GM18498 (cell line): ENCODE data around the gene ALG9.

Experiments used
- ATAC-seq: cut with Tn5 transposase; IDR thresholded peaks from one replicate; pipeline ENCODE4 v1.9.1; 2021; ENCODE audit warnings: mild to moderate bottlenecking, moderate library complexity; ENCODE audit not compliant: unreplicated experiment

ALG9 gene

GRCh38 chr11:111836721-111837120, 34.7 kb downstream of the ALG9 start:
- ATAC-seq: peak; percentile 81

DNA sequence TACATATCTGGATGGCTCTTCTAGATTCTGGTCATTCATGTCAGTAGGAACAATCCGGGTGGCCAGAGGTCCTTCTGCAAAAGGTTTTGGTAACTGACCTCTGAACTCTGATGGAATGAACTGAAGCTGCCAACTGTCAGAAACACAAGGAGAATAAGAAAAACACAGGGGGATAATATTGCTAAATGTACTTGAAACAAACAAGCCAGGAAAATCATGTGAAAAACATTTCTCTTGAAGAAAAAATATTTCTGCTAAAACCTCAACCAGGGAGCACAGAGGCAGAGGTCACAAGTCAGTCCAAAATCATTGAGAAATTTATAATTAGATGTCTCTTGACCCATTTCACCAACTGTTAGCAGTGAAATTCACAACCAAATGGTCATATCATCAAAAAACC, 35.2 kb downstream of the ALG9 start:
- no peak for ATAC-seq

DNA sequence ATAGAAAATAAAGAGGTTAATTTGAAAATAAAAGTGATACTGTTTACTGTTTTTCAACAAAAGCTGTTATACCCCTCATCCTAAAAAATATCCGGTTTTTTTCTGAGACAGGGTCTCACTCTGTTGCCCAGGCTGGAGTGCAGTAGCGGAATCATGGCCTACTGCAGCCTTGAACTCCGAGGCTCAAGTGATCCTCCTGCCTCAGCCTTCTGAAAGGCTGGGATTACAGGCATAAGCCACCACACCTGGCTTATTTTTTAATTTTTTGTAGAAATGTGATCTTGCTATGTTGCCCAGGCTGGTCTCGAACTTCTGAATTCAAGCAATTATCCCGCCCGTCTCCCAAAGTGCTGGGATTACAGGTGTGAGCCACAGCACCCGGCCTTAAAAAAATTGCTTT, 35.7 kb downstream of the ALG9 start:
- ATAC-seq: no peak

GRCh38 chr11:111834432-111835163, 36.8 kb downstream of the ALG9 start:
- no peak for ATAC-seq

- no peak for ATAC-seq
Observed at GRCh38 chr11:111833524-111833923, 37.9 kb downstream of the ALG9 start.

DNA sequence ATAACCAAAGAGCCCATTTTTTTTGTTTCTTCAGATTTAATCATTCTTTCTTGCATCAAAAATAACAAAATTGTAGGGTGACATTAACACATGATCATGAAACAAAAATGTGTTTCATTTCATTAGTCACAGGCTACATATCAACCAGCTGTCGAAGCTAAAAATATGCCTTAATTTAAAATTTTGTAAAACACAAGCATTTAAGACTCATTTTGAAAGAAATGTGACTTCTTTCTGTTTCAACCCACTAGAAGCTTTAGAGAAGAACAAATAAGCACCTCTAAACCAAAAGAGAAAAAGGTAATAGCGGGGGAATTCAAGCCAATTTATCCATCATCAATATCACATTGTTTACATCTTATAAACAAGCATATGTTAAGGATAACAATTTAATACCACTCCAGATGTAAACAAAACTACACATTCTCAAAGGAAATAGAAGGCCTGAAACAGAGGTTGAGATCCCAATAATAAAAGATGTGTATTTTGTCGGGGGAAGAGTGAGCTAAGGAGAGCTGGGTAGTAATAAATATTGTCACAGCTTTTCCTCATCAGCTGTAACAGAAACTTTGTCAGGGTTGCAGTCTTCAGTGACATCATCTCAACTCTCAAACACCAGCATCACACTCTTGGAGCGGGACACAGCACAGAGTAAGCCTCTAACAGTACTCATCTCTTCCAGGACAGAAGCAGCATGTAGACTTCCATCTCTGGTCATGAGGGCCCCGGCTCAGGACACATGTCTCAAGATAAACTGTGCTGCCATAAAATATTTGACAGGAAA, 42.0 kb downstream of the ALG9 start:
- ATAC-seq: peak; percentile 86

GRCh38 chr11:111826322-111826950, 44.9 kb downstream of the ALG9 start:
- ATAC-seq: no peak

DNA sequence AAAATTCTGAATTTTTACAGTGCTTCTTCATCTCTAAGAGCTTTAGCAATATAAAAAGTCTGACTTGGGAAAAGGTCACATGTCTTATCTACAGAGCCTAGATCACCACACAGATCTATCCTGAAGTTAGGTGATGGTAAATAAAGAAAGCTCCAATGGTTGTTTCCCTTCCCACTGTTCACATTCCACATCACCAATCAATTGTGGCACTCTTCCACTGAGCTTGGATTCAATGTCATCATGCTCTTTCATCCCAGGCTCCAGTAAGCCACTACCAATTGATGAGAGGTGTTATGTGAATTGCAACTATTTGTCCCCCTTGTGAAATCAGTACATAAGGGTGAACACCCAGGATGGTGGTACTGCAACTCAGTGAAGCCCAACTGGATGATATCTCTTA, 47.8 kb downstream of the ALG9 start:
- ATAC-seq: no peak

- ATAC-seq: no peak
Observed at GRCh38 chr11:111823131-111823530, 48.2 kb downstream of the ALG9 start.

- no peak for ATAC-seq
Observed at GRCh38 chr11:111819829-111820237, 51.5 kb downstream of the ALG9 start.

DNA sequence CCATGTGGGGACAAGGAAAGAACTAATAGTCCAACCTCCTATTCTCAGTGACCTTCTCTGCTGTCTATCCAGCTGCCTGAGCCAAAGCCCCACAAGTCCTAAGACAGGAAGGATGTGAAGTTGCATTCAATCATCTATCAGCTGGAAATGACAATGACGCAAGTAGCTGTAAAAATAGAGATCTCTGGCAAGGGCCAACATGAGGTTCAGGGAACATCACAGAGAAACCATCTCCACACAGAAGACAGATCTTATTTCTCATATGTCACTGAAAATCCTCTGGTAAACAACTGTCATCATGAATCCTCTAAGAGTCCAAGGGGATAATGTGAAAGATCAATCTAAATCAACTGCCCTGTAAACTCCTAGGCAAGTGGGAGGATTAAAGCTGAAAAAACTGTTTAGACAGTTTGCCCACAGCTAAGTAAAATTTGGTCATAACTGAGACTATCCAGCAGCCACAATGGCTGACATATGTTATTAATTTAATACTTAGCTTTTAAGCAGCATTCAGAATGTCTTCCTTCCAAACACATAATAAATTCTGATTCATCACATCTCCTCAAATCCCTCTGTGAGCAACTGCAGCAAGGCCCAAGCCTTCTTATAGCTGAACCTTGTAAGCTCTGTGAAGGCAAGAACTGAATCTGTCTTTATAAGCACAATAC, 52.1 kb downstream of the ALG9 start:
- ATAC-seq: no peak

DNA sequence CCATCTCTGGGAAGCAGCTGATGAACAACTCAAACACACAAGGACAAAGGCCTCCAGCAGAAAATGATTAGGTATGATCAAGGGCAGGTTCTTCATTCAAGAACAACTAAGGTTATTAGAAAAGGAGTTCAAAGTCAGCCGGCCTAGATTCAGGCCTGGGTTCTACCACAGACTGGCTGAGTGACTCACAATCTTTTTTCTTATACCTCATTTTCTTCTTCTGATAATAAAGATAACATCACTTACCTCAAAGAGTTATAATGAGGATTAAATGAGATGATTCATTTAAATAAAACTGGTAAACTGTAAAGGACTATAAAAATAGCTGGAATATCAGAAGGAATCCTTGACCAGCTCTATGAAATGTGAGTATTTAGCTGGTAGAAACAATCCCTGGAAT, 55.9 kb downstream of the ALG9 start:
- no peak for ATAC-seq

DNA sequence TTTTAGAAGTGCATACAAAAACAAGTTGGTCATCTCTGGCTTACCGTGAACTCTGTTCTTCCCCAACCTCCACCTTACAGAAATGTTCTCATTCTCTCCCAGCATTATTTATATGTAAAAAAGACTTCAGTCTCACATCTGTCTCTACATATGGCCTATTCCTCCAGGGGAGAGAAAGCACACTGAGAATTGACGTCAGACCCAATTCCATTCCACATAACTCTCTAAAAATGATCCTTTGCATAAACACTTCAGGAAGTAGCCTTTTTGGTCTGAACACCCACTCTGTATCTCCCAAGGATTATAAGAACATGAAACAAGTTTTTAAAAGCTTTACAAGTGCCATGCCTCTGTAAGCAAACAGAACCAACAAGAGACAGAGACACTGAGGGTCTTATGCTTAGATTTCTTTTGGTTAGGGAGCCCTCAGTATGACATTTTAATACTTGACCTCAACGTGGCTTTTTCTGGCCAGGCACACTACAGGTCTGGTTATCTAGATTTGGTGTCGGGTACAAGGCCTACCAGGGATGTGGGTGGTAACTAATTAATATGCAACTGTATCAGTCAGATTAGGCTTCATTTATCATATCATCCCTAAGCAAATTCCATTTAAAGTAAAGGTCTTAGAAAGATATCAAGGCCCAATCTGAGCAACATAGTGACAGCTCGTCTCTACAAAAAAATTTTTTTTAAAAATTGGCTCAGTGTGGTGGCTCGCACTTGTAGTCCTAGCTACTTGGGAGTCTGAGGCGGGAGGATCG, 56.6 kb downstream of the ALG9 start:
- ATAC-seq: no peak

- ATAC-seq: no peak
Observed at GRCh38 chr11:111814106-111814505, 57.3 kb downstream of the ALG9 start.

DNA sequence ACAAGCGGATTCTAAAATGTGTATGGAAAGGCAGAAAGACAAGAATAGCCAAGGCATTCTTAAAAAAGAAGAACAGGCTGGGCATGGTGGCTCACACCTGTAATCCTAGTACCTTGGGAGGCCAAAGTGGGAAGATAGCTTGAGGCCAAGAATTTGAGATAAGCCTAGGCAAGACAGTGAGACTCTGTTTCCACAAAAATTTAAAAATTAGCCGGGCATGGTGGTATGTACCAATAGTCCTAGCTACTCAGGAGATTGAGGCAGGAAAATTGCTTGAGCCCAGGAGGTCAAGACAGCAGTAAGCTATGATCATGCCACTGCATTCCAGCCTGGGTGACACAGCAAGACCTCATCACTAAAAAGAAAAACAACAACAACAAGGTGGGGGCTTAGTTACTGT, 59.2 kb downstream of the ALG9 start:
- no peak for ATAC-seq

DNA sequence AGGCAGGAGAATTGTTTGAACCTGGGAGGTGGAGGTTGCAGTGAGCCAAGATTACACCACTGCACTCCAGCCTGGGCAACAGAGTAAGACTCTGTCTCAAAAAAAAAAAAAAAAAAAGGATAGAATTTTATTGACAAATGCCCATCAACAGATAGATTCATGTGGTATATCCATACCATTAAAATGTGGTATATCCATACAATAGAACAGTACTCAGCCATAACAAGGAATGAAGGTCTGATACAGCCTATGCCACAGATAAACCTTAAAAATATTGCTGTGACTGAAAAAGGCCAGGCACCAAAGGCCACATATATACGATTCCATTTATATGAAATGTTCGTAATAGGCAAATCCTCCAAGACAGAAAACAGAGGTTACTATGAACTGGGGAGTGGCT, 59.9 kb downstream of the ALG9 start:
- no peak for ATAC-seq

GRCh38 chr11:111808834-111809233, 62.5 kb downstream of the ALG9 start:
- no peak for ATAC-seq

DNA sequence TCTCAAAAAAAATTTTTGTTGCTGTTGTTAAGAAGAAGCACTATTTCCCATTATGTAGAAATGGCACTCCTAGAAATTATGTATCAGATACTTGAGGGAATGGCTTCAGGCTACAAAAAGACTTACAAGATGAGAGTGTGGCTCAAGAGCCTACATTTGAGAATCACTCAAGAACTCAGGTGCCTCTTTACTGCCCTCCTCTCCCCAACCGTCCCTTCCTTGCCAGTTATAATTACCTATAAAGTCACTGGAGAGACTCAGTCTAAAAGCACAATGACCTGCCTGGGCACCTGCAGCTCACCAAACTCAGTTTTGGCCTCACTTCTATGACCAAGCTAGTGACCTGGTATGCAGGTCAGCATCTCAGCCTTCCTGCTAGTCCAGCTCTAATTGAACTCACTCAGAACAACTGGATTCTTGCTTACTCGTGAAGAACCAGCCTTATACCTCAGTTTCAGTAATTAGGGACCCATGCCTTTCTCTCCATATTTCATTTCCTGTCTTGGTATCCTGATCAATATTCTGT, 63.3 kb downstream of the ALG9 start:
- ATAC-seq: no peak

- ATAC-seq: no peak
Observed at GRCh38 chr11:111807076-111807475, 64.3 kb downstream of the ALG9 start.

DNA sequence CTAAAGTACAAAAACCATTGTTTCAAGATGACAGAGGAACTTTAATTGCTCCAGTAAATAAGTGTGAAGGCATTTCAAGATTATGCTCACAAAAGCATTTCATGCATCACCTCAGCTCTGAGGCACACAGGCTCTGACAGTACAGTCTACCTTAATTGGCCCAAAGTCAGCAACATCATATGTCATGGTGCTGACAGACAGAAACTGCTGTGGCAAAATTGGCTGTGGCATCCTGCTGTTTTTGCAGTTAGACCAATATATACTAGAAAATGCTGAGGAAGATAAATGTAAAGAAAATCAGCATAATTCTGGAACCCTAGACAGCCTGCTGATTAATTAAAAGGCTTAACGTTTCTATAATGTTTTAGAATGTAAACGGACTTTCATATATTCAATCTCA, 70.2 kb downstream of the ALG9 start:
- ATAC-seq: no peak
